ENCODE data around the gene TTPAL.

TTPAL gene

GRCh38 chr20:44442298-44443070, 33.2 kb upstream of the TTPAL start:
- DNase-seq, result no peak

DNA sequence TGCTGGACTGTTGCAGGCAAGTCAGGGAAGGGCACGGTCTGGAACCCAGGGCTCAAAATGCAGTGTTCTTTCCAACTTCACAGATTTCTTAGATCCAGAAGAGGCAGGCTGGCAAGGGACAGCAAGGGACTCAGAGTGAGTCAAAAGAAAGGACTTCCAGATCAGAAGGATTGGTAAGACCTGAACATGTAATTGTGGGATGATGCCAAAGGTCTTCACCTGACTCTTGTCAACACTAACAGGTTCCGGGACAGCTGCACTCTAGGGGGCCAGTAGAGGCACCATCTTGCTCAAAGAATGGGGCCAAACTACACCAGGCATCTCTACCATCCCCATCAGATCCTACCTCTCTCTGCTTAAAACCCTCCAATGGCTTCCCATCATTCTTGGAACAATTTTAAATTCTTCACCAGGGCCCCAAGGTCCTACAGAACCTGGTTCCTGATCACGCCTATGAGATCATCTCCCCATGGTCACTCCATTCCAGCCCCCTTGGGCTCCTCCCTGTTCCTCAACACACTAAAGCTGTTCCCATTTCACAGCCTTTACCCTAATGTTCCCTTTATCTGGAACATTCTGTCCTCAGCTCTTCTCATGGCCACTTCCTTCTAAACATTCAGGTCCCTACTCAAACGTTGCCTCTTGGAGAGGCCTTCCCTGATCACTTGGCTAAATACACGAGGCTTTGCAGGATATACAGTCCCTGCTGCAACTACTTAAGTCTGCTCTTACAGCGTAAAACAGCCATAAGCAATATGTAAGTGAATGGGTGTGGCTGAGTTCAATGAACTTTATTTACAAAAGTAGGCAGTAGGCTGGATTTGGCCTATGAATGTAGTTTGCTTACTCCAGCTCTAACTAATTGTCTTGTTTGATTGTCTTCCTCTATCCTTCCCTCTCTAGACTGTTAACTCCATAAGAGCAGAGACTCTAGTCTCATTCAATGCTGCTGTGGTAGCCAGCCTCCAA, 29.6 kb upstream of the TTPAL start:
- DNase-seq, result no peak

GRCh38 chr20:44447827-44448419, 27.8 kb upstream of the TTPAL start:
- DNase-seq, result no peak

DNA sequence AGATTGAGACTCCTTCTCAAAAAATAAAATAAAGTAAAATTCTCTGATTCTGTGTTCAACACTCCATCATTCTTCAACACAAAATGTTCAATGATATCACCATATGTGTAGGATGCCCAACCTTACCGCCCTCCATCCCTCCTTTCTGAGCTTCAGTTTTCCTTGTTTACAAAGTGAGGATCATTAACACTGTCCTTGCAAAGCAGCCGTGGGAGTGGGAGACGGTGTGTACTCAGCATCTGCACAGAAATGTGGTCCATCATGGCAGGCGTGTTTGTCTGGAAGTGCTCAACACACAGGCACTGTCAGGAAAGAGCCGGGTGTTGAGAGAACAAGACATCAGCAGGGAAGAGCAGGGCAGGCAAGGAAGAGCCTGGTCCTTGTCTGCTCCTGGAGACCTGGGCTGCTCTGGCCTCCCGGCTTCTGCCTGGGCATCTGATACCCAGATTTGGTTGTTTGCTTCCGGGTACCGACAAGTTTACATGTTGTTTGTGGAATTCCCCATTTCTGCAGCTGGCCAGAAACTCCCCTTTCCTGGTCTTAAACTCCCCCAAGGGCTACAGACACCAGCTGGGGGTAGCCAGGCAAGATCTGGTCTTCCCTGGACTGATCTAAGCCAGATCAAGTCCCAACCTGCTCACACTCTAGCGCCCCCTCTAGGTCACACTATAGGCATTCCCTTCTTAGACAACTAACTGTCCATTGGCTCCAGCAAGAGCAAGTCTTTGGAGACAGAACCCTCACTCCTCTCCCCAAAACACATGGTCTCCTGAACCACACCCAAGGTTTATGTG, 26.7 kb upstream of the TTPAL start:
- DNase-seq, result no peak

GRCh38 chr20:44449864-44450263, 25.8 kb upstream of the TTPAL start:
- DNase-seq, result no peak

DNA sequence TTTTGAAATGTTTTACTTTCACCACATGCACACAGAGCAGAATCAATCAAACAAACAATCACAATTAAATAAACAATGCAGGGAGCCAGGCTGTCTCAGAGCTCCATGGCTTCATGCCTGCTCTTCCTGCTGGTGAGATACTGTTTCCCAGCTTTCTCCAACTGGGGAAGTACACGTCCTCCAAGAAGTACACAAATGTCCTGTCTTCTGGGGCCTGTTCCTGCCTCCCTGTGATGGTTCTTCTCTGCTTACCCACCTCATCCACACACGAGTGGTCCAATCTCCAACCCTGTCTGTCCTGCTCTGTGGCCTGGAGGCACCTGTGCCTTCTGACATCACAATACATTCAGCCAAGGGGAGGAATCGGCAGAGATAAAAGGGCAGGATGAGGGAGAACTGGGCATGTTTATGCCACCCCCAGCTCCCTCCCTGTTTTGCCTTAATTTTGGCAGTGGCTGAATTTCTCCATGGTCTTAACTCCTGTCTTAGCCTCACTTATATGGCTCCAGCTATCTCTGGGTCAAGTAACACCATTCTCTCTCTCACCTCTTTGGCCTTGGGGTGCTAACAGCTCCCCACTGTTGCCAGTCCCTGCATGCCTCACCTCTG, 25.3 kb upstream of the TTPAL start:
- no peak for DNase-seq

DNA sequence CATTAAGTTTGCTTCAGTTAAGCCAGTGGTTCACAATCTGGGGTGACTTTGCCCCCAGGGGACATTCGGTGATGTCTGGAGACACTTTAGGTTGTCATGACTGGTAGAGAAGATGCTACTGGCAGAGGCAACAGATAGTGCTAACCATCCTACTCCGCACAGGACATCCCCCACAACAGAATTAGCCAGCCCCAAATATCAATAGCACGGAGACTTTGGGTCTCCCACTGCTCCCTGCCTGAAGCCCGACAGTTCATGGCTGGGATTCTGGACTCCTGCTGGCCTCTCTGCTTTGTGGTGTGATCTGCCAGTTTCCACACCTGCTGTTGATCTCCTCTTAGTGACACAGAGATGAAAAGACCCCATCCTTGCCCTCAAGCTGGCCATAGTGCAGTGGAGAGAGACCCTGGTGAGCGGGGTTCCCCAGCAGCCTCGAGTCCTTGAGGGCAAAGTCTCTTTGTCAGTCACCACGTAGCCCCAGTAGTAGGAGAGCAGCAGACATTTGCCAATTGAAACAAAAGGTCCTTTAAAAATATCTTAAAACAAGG, 24.7 kb upstream of the TTPAL start:
- DNase-seq, result no peak

- no peak for DNase-seq
These were observed 21.2 kb upstream of the TTPAL start for GRCh38 chr20:44454306-44454963.

- DNase-seq, result no peak
These were observed 20.5 kb upstream of the TTPAL start for GRCh38 chr20:44455126-44455525.

DNA sequence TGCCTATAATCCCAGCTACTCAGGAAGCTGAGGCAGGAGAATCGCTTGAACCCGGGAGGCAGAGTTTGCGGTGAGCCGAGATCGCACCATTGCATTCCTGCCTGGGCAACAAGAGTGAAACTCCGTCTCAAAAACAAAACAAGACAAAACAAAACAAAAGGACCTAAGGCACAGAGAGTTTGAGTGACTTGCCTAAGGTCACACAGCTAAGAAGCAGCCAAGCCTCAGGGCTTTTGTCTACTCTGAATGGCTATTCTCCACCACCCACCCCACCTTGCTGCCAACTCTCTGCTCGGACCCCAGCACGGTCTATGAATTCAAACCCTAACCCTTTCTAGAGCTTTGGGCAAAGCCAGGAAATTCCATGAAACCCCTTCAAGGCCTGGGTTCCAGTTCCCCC, 19.1 kb upstream of the TTPAL start:
- DNase-seq, result no peak

DNA sequence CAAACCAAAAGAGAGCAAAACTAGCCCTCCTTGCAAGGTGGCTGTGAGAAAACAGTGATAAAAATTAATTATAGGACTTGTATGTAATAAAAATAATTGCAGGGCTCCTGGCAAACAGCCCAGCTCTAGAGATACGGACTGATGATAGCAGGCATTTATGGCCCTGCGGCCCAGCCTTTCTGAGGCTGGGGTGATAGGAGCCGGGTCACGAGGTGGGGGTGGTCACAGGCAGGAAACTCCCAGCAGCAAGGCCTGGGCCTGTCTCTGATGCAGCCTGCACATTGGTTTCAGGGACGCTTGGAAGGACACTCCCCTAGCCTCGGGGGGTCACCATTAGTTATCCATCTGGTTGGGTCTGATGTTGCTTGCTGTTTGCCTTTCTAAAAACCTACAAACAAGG, 18.7 kb upstream of the TTPAL start:
- no peak for DNase-seq

- no peak for DNase-seq
These were observed 16.4 kb upstream of the TTPAL start for GRCh38 chr20:44459271-44459670.

DNA sequence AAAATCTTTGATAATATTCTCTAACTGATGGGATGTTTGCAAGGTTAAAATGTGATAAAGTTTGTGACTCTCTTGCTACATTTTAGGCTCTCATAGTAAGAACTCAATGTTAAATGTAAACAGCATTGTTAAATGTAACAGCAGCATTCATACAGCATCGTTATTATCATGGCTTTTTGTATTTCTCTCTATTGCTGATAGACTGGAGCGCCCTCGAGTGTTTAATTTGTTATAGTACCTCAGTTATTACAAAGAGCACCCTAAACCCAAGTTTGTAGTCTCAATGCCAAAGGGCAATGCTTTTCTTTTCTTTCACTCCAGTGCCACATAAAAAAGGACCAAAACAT, 14.9 kb upstream of the TTPAL start:
- DNase-seq, result no peak

DNA sequence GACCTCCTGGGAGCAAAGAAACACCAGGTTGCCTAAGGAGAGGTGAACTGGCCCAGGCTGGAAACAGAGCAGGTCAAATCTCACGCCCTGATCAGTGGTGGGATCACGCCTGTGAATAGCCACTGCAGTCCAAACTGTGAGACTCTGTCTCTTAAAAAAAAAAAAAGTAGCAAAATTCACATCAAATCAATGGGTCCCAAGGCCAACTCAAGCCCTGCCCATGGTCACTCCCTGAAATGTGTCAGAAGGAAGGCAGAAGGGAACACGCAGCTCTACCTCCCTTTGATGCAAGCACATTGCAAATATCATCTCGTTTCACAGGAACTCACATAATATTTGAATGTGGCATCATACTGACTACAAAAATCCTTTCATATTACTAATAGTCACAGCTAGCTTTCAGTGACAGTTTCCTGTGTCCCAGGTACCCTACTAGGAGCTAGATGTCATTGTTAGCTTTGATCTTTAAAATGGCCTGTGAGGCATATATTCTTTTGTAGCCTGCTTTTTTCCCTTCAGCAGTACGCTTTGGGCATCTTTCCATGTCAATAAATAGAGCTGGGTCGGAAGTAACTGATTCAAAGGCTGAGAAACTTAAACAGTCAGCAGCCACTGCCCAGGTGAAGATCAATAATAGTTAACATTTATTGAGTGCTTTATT, 14.4 kb upstream of the TTPAL start:
- DNase-seq, result no peak

DNA sequence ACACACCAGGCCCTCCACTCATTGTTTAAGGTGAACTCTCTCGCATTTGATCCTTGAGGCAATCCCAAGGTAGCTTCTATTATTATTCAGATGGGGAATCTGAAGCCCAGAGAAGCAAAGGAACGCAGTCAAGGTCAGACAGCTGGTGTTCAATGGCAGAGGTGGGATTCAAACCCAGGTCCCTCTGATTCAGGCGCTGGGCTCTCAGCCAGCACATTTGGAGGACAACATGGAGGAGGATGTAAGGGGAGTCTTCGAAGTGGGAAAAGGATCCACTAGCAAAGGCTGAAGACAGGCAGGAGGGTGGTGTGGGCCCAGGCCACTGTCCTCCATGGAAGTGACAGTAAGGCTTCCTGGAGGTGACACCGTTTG, 13.9 kb upstream of the TTPAL start:
- no peak for DNase-seq

- no peak for DNase-seq
These were observed 12.2 kb upstream of the TTPAL start for GRCh38 chr20:44463466-44463865.

DNA sequence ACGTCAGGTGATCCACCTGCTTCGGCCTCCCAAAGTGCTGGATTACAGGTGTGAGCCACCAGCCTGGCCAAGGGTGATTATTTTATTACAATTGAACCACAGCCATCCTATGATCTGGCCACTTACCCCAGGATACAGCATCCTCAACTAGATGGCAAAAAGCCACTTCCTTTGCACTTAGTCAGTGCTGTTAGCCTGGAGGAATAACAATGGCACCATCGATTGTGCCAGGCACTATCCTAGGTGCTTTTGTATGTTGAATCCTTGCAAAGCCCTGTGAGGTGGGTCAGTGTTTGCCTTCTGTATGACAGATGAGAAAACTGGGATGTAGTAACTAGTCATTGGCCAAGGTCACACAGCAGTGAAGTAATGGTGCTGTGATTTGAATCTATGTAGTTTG, 11.2 kb upstream of the TTPAL start:
- DNase-seq, result no peak

DNA sequence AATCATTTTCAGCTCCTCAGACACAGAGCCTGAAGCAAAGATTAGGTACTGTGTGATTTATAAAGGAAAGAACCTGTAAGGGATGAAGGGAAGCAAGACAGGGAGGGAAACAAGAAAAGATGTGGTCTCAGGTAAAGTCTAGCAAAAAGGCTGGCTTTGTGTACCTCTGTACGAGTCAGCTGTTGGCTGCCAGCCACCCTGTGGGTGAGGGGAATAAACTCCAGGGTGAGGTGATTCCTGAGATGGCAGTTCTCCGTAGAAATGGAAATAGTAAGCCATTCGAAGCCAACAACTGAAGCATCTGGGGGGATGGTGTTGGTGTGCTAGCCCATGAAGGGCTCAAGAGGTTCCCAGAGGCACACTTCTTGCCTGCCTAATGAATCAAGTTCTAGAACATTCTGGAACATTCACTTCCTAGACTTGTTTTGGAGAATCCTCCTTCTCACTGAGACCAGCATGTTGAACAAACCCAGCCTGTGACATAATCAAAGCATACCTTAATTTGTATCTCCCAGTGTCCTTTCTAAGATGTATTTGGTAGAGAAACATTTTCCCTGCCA, 10.6 kb upstream of the TTPAL start:
- DNase-seq, result no peak

DNA sequence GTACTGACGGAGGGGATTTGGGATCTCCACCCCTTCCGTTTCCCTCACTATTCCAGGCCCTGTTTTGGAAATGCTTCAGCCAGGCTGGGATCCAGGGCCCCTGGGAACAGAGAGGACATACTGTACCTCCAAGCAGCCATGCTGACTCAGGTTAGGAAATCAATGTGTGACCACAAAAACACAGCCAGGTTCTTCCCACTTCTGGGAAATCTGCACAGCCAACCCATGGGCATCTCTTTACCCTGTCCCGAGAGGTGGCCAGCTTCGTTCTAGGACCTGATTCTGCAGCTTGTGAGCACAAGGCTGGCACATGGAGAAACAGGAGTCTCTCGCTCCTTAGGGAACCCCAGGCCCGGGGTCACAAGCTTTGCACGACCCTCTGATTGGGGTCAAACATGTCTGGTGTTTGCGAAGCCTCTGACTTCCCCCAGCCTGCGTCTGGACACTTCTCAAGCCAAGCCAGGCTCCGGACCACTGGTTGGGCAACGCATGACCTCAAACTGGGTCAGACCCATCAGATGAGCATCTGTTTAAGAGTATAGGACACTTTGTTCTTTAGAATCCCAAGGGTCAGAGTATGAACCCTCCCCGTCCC, 8.3 kb upstream of the TTPAL start:
- no peak for DNase-seq

DNA sequence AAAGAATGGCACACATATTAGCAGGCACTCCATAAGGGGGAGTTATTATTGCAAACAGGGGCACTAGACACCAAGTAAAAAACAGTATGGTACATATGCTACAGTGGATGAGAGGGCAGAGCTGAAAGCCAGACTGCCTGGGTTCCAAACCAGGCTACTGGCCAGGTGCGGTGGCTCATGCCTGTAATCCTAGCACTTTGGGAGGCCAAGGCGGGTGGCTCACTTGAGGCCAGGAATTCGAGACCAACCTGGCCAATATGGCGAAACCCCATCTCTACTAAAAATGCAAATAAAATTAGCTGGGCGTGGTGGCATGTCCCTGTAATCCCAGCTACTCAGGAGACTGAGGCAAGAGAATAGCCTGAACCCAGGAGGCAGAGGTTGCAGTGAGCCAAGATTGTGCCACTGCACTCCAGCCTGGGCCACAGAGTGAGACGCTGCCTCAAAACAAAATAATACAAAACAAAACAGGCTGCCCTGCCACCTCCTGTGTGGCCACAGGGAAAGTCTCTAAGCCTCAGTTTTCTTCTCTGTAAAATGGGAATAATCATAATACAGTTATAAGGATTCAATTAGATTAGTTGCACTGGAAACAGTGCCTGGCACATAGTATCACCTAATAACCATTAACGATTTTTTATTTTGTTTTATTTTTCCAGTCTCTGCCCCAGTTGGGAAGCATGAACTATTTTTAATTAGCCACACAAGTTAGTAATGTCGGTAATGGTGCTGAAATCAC, 7.5 kb upstream of the TTPAL start:
- no peak for DNase-seq

All from NCI-H446 treated with DMSO at 0.1 percent for 48 hours (cell line).